HG03066 (cell line): Measurements from ENCODE around the gene RECQL5.

Experiments
- ATAC-seq: cut with Tn5 transposase; IDR thresholded peaks from one replicate; pipeline ENCODE4 v1.9.1; 2021; ENCODE audit warnings: low read depth; ENCODE audit not compliant: unreplicated experiment

RECQL5 gene

DNA sequence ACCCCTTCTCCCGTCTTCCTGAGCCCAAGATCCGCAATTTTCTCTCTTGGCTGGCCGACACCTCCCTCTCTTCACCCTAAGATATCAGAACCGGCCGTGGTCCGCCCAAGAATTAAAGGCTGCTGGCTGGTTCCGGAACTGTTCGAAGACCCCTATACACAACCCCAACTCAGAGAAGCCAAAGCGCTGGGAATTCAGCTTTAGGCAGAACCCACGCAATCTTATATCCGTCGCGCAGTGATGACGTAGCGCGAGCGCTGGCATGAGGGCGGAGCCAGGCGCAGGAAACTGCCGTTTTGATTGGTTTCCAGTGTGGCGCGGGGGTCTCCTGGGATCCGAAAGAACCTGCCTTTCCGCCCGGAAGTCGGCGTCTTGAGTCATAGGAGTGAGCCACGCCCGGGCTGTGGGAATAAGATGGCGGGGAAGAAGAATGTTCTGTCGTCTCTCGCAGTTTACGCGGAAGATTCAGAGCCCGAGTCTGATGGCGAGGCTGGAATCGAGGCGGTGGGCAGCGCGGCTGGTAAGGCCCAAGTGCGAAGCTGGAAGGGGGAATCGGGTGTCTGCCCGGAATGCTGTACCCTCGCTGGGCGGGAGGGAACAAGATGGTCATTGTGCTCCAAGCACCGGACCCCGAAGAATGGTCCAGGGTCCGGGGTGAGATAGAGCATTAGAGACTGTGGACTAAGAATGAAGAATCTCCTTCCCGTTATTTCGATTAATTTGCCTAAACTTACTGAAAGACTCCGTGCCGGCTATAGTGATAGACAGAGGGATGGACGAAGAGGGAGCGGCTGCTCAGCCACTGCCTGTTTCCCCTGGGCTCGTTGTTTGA, at the start of gene RECQL5, which contains the start of gene SAP30BP:
Gene RECQL5, minus strand, starts transcription at position 196 of the 832 bp plus-strand sequence. CDS start 597 bp downstream, outside the sequence.
Gene SAP30BP, plus strand, starts transcription at position 380 of the 832 bp plus-strand sequence. Its CDS starts 35 bp downstream, at position 415.
- ATAC-seq, result peak; percentile 69

- no peak for ATAC-seq
Measured at GRCh38 chr17:75712446-75712845, 45.5 kb upstream of the RECQL5 start.

- no peak for ATAC-seq
Measured at GRCh38 chr17:75707079-75707571, 40.2 kb upstream of the RECQL5 start.

GRCh38 chr17:75706042-75706728, 39.2 kb upstream of the RECQL5 start:
- no peak for ATAC-seq

DNA sequence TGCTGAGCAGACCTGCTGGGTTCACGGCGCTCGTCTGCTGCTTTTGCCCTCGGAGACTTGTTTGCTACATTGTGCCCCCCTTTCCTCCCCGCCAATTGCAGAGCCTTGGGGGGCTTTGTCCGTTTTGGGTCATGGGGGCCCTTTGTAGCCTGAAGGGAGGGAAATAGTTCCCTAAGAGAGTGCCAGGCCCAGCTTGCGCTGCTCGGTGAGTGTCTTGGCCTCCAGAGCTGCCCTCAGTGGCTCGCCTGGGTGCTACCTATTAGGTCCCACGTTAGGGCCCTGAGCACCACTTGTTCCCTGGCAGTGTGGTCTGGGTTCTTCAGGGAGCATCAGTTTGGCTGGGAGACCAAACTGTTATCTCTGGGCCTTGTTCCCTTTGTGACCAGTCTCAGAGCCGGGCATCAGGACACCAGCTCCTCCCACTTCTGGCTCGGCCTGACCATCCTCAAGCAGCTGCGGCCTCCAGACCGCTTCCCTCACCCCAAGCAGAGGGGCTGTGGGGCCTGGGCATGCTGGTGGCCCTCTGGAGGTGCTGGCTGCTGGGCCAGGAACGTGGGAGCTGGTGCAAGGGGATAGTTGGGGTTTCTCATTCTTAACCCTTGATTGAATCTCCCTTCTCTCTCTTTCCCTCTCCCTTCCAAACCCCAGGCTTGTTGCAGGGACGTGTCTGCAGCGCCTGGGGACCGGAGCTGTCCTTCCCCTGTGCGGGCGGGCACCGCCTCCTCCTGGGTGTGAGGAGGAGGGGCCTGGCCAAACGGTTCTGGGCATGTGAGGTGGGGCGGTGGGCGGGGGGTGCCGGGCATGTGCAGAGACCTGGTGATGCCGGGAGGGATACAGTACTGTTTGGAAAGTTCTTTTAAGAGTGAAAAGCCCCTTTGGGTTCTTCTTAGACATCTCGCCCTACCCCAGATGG, 38.3 kb upstream of the RECQL5 start:
- ATAC-seq, result no peak

DNA sequence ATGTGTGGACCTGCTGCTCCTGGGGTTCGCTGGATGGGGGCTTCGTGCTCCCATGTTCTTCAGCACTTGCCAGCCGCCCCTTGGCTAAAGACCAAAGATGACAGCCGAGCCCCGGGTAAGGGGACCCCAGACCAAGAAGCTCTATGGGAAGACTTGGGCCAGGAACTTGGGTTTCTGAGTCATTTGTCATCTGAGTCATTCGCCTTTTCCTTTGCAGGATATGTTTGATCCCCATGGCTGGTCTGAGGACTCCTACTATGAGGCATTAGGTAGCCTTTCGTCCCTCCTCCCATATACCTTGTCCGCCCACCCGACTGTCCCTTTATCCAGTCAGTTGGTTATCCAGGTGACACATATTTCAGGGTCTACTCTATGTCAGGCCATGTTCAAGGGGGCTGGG, 36.6 kb upstream of the RECQL5 start:
- ATAC-seq, result no peak

- ATAC-seq, result no peak
Measured at GRCh38 chr17:75703191-75703590, 36.2 kb upstream of the RECQL5 start.

DNA sequence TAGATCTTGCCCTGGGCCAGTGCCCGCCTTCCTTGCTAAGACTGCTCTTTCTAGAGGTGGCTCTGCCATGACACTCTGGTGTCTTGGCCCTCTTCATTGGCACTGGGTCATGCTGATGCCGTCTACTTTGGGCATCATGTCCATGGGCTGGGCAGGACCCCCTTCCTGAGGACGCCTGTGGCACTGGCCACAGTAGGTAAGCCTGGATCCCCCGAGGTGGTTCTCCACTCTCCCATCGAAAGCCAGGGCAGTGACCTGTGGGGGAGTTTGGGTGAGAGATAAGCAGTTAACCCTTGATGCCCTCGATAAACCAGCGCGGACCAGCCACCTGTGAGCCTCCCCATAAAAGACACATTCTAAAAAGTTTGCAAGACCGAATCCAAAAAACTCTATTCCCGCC, 34.3 kb upstream of the RECQL5 start:
- ATAC-seq, result no peak

DNA sequence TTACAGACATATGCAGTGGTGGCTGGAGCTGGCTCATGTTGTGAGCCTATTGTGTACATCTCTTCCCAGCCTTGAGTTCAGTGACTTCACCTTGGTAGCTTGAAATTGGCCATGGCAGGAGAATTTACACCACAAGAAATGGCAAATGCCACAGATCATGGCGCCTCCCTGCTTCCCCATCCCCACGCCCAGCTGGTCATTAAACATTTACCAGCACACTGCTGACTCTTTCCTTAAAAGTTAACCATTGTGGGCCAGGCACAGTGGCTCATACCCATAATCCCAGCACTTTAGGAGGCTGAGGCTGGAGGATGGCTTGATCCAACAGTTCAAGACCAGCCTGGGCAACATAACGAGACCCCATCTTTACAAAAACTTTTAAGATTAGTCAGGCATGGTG, 31.7 kb upstream of the RECQL5 start:
- ATAC-seq, result no peak

DNA sequence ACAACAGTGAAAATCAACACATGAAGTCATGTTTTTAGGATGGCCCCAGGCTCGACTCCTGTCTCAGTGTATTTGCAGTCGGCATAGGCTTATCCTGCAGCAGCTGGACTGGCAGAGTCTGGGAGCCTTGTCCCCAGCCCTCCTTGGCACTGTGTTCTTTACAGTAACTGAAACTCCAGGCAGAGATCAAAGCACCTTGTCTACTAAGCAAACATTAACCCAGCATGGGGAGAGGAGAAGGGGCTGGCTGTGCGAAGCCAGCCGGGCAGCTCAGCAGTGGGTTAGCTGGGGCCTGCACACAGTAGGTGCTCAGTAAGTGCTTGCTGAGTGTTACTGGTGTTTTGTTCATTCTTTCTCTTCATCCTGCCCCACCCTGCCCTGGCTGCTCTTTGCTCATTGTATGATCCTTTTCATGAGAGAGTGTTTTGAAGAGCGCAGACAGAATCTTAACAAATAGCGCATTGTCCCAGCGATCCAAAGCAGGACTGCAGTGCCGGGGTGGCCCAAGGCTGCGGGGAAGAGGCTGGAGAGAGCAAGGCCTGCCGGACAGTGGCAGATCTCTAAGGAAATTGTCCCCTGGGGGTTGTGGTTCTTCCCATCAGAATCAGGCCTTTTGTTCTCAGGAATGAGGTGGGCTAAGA, 30.8 kb upstream of the RECQL5 start:
- no peak for ATAC-seq

DNA sequence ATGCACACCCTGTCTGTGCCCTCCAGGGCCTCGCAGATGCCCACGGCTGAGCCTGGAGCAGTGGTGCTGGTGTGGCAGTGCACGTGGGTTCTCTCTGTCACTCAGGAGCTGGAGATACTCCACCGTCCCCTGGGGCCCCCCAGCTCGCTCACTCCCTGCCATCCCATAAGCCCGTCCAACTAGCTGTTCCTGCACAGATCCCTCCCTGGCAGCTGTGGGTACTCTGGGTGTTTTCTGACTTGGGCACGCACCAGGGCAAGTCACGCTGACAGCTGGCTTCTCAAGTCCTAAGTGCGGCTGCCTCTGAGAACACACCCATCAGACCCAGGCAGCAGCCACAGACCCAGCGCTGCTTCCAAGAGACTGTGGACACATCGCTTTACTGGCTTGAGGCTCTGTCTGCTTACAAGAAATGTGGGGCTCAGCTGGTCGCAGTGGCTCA, 28.9 kb upstream of the RECQL5 start:
- no peak for ATAC-seq

- no peak for ATAC-seq
Measured at GRCh38 chr17:75695141-75695829, 28.3 kb upstream of the RECQL5 start.

- no peak for ATAC-seq
Measured at GRCh38 chr17:75694536-75694935, 27.6 kb upstream of the RECQL5 start.

DNA sequence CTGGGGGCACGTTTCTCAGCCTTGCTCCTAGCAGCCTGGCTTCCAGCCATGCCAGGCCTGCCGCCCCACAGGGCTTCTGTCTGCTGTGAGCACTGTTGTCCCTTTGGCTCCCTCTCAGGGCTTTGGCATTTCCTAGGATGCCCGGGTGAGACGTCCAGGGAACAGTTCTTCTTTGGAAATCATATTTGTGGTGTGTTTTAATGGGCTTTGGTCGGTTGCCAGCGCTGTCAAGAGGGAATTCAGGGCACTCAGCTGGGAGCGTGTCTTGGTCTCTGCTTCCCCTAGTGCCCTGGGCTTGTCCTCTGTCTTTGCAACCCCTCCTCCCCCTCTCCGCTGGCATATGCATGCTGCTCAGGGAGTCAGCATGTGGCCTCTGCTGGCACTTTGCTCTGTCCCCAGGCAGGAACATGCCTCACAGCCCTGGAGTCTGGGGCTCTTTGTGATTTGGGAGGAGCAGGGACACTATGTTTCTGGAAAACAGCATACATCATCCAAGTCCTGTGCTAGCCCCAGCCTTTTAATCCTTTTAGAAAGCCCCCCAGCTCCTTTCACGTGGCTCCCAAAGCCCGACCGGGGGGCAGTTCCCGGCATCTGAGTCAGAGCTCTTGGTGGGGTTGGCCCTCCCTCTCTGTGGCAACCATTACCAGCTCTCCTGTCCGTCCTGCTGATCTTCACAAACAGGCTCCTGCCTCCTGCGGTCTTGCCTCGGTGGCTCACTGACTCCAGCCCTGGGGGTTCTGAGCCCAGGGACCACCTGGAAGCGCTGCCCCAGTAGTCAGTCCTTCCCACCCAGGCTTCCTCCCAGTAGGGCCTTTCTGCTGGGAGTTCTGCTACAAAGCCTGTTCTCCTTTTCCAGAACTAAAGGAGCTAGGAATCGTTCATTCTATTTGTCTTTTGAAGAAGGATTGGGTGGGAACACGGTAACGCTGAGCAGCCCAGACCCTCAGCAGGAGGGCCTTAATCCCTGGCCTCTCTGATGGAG, 26.8 kb upstream of the RECQL5 start:
- no peak for ATAC-seq

GRCh38 chr17:75692976-75693375, 26.0 kb upstream of the RECQL5 start:
- no peak for ATAC-seq

DNA sequence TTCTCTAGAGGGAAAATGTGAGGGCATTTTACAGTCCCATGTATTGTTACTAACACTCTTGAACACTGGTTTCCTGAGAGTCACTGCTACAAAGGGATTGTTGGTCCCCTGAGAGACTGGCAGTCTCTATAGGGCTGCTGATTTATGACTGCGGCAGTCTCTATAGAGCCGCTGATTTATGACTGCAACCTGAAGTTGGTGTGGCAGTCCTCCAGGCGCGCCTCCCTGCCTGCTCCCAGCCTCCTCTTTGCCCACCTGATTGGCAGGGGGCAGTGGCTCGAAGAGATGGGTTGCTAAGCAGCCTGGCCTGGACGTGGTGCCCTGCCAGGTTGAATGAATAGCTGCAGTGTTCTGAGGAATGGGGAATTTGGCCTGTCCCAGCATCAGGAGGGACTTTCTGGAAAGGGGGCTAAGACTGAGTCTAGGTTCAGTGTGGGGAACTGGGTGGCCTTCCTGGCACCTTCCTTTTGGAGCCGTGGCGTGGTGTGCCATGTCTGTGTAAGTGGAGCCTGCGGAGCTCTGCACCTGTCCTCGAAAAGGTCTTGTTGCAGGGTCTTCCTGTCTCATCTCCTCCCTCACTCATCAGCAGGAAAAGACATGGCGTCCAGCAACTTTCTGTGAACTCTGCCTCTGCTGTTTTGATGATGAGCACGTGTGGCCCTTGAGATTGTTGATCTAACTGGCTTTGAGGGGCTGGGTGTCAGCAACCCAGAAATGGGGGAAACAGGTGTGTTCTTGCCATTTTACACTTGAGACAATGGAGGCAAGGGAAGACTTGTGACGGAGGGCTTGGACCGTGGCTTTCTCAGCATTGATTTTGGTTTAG, 25.1 kb upstream of the RECQL5 start:
- ATAC-seq, result no peak

DNA sequence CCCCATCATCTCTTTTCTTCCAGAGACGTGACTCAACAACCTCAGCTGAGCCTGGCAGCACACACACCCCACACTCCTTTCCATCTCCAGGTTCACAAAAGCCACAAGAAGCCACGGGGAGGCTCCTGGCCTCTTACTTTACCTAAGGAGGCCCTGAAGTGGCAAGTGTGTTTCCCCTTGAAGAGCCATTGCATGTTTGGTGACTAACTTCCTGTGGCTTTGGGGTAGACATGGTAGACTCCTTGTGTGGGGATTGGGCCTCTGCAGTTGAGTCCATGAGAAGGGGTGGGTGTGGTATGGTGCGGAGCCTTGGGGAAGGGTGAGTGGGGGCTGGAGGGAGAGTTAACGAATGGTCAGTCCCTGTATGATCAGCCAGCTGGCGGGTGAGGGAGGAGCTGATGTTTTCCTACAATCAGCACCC, 24.4 kb upstream of the RECQL5 start:
- no peak for ATAC-seq
